ENCODE data around the gene UBR3. TPM values are rescaled to one million over a fixed set of nuclear protein-coding genes. Genes with fewer than 3 reads are reported as not detected.

Gene UBR3
- total RNA-seq, 1 experiment from 2014 or later, result 16.4 TPM

- DNase-seq (ENCODE audit: low spot score) (no peak), ATAC-seq (peak; percentile 22; the same call in 1 of the 2 replicates)
- Mint-ChIP-seq H3K4me1 (peaks cover 5% of the 10 kb centered on the region; the same call in 1 of the 2 replicates), H3K9me3 (peaks cover 30% of the 10 kb centered on the region), H3K4me3 (no peak overlapping the region), H3K27ac (no peak overlapping the region), H3K36me3 (peaks cover 36% of the 10 kb centered on the region), H3K27me3 (ENCODE audit: low read depth) (no peaks in the 10 kb centered on the region)
- ChIA-PET CTCF (no interaction called here), POLR2A (no interaction called here)
- TF ChIP-seq AR (CRISPR knock-in tag; IDR thresholded peaks at IDR 0.05), result no peak
- TF ChIP-seq NR3C1 (CRISPR knock-in tag; conservative IDR thresholded peaks at IDR 0.05; ENCODE audit: low read depth), result no peak
- no peak for TF ChIP-seq ZBTB43 (CRISPR knock-in tag; IDR thresholded peaks at IDR 0.05)
- TF ChIP-seq ZNF423 (CRISPR knock-in tag; IDR thresholded peaks at IDR 0.05), result peak; percentile 24; the same call in 1 of the 2 replicates
- TF ChIP-seq ETV6 (CRISPR knock-in tag; IDR thresholded peaks at IDR 0.05), result no peak
- no peak for TF ChIP-seq JAZF1 (CRISPR knock-in tag; IDR thresholded peaks at IDR 0.05)
Measured at GRCh38 chr2:169978402-169979017, 151.3 kb downstream of the UBR3 start.

GRCh38 chr2:169979025-169979424 is 151.8 kb downstream of the UBR3 start:
- ATAC-seq (no peak), DNase-seq (ENCODE audit: low spot score) (no peak)
- no peak overlapping the region for H3K27ac Mint-ChIP-seq
- peaks cover 30% of the 10 kb centered on the region for H3K9me3 Mint-ChIP-seq
- peaks cover 33% of the 10 kb centered on the region for H3K36me3 Mint-ChIP-seq
- H3K27me3 Mint-ChIP-seq (ENCODE audit: low read depth), result no peaks in the 10 kb centered on the region
- H3K4me3 Mint-ChIP-seq, result no peak overlapping the region
- ChIA-PET CTCF (no interaction called here), POLR2A (no interaction called here)
- H3K4me1 Mint-ChIP-seq, result peaks cover 5% of the 10 kb centered on the region; the same call in 1 of the 2 replicates
- TF ChIP-seq CREM (CRISPR knock-in tag; IDR thresholded peaks at IDR 0.05) (no peak), NFYB (CRISPR knock-in tag; conservative IDR thresholded peaks at IDR 0.05; ENCODE audit: low read depth) (no peak), KAT7 (CRISPR knock-in tag; IDR thresholded peaks at IDR 0.05; ENCODE audit: borderline replicate concordance) (no peak), JUN (CRISPR knock-in tag; IDR thresholded peaks at IDR 0.05) (no peak), STAT6 (CRISPR knock-in tag; conservative IDR thresholded peaks at IDR 0.05; ENCODE audit: low read depth) (no peak)

GRCh38 chr2:169980001-169980400 is 152.7 kb downstream of the UBR3 start:
- no peak overlapping the region for H3K4me3 Mint-ChIP-seq
- H3K27me3 Mint-ChIP-seq (ENCODE audit: low read depth), result no peaks in the 10 kb centered on the region
- POLR2A ChIA-PET, result no interaction called here
- TF ChIP-seq CREM (CRISPR knock-in tag; IDR thresholded peaks at IDR 0.05), result no peak
- TF ChIP-seq NFYB (CRISPR knock-in tag; conservative IDR thresholded peaks at IDR 0.05; ENCODE audit: low read depth), result no peak
- no peak for TF ChIP-seq ETV6 (CRISPR knock-in tag; IDR thresholded peaks at IDR 0.05)
- TF ChIP-seq ZNF396 (CRISPR knock-in tag; IDR thresholded peaks at IDR 0.05; ENCODE audit: borderline replicate concordance), result no peak
- H3K27ac Mint-ChIP-seq, result no peak overlapping the region
- peaks cover 27% of the 10 kb centered on the region for H3K9me3 Mint-ChIP-seq
- H3K4me1 Mint-ChIP-seq, result peaks cover 5% of the 10 kb centered on the region; the same call in 1 of the 2 replicates
- CTCF ChIA-PET, result no interaction called here
- ATAC-seq (no peak), DNase-seq (ENCODE audit: low spot score) (no peak)
- peaks cover 31% of the 10 kb centered on the region for H3K36me3 Mint-ChIP-seq

GRCh38 chr2:169980643-169981042 is 153.4 kb downstream of the UBR3 start:
- Mint-ChIP-seq H3K4me3 (no peak overlapping the region), H3K36me3 (peaks cover 25% of the 10 kb centered on the region), H3K27me3 (ENCODE audit: low read depth) (no peaks in the 10 kb centered on the region), H3K4me1 (peaks cover 5% of the 10 kb centered on the region; the same call in 1 of the 2 replicates), H3K27ac (no peak overlapping the region), H3K9me3 (peaks cover 21% of the 10 kb centered on the region)
- no peak for DNase-seq (ENCODE audit: low spot score)
- POLR2A ChIA-PET, result no interaction called here
- CTCF ChIA-PET, result no interaction called here
- no peak for ATAC-seq
- no peak for TF ChIP-seq CTCF (IDR thresholded peaks at IDR 0.05)
- TF ChIP-seq NR3C1 (CRISPR knock-in tag; conservative IDR thresholded peaks at IDR 0.05; ENCODE audit: low read depth), result no peak
- TF ChIP-seq ZNF263 (CRISPR knock-in tag; IDR thresholded peaks at IDR 0.05; ENCODE audit: low read depth), result no peak
- no peak for TF ChIP-seq SMAD4 (CRISPR knock-in tag; IDR thresholded peaks at IDR 0.05)
- no peak for TF ChIP-seq STAT6 (CRISPR knock-in tag; conservative IDR thresholded peaks at IDR 0.05; ENCODE audit: low read depth)

All from WTC11 (cell line).